ENCODE results near the gene BSG. TPM values are rescaled to one million over a fixed set of nuclear protein-coding genes. Genes with fewer than 3 reads are reported as not detected.
"Not testable (repeated sequence)": the region's sequence is repeated elsewhere in the genome, so short reads cannot be mapped to it uniquely, and the experiment has no call there.

BSG gene
- total RNA-seq, 1 experiment from 2014 or later, result 354 TPM

DNA sequence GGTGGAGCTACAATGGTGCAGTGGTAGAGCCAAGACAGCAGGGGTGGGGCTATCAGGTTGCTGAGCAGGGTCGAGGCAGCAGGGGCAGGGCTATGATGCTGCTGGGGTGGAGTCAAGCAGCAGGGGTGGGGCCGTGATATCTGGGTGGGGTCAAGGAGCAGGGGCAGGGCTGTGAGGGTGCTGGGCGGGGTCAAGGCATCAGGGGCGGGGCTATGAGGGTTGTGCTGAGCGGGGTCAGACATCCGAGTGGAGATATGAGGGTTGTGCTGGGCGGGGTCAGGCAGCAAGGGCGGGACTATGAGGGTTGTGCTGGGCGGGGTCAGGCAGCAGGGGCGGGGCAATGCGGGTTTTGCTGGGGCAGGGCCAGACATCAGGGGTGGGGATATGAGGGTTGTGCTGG is 32.0 kb downstream of the BSG start:
- CTCF ChIA-PET, result no interaction called here
- no TSS peak for BruUV-seq (replicated peaks)
- Mint-ChIP-seq H3K9me3 (ENCODE audit: low read depth, unreplicated experiment) (no peaks in the 10 kb centered on the region), H3K27me3 (ENCODE audit: unreplicated experiment) (peaks cover 15% of the 10 kb centered on the region), H3K36me3 (ENCODE audit: insufficient read depth, unreplicated experiment) (no peaks in the 10 kb centered on the region), H3K27ac (ENCODE audit: unreplicated experiment) (no peak overlapping the region), H3K4me1 (ENCODE audit: low read depth, unreplicated experiment) (no peaks in the 10 kb centered on the region), H3K4me3 (ENCODE audit: low read depth, unreplicated experiment) (no peak overlapping the region)
- DNase-seq, result no peak
- intact Hi-C loops (cut with micrococcal nuclease; ENCODE audit: unreplicated experiment), result no loop called here
- TF ChIP-seq, protein P1, sequence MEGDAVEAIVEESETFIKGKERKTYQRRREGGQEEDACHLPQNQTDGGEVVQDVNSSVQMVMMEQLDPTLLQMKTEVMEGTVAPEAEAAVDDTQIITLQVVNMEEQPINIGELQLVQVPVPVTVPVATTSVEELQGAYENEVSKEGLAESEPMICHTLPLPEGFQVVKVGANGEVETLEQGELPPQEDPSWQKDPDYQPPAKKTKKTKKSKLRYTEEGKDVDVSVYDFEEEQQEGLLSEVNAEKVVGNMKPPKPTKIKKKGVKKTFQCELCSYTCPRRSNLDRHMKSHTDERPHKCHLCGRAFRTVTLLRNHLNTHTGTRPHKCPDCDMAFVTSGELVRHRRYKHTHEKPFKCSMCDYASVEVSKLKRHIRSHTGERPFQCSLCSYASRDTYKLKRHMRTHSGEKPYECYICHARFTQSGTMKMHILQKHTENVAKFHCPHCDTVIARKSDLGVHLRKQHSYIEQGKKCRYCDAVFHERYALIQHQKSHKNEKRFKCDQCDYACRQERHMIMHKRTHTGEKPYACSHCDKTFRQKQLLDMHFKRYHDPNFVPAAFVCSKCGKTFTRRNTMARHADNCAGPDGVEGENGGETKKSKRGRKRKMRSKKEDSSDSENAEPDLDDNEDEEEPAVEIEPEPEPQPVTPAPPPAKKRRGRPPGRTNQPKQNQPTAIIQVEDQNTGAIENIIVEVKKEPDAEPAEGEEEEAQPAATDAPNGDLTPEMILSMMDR (IDR thresholded peaks at IDR 0.05; ENCODE audit: unreplicated experiment), result no peak

DNA sequence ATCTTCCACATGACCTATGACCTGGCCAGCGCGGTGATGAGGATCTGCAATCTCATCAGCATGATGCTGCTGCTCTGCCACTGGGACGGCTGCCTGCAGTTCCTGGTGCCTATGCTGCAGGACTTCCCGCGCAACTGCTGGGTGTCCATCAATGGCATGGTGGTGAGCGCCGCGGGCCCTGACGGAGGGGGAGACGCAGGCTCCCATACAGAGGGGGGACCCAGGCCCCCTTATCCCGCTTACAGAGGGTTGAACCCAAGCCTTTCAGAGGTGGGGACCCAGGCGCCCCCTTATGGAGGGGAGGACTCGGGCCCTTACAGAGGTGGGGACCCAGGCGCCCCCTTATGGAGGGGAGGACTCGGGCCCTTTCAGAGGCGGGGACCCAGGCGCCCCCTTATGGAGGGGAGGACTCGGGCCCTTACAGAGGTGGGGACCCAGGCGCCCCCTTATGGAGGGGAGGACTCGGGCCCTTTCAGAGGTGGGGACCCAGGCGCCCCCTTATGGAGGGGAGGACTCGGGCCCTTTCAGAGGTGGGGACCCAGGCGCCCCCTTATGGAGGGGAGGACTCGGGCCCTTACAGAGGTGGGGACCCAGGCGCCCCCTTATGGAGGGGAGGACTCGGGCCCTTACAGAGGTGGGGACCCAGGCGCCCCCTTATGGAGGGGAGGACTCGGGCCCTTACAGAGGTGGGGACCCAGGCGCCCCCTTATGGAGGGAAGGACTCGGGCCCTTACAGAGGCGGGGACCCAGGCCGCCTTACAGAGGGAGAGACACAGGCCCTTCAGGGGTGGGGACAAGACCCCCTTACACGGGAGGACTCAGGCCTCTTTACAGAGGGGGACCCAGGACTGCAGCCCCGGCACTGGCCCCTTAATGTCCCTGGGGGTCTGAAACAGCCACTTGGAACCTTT is 32.9 kb downstream of the BSG start:
- peaks cover 15% of the 10 kb centered on the region for H3K27me3 Mint-ChIP-seq (ENCODE audit: unreplicated experiment)
- H3K9me3 Mint-ChIP-seq (ENCODE audit: low read depth, unreplicated experiment); H3K4me1 Mint-ChIP-seq (ENCODE audit: low read depth, unreplicated experiment); H3K36me3 Mint-ChIP-seq (ENCODE audit: insufficient read depth, unreplicated experiment); H3K4me3 Mint-ChIP-seq (ENCODE audit: low read depth, unreplicated experiment); H3K27ac Mint-ChIP-seq (ENCODE audit: unreplicated experiment); intact Hi-C loops (cut with micrococcal nuclease; ENCODE audit: unreplicated experiment); CTCF ChIA-PET; DNase-seq; BruUV-seq (replicated peaks): not testable (repeated sequence)

DNA sequence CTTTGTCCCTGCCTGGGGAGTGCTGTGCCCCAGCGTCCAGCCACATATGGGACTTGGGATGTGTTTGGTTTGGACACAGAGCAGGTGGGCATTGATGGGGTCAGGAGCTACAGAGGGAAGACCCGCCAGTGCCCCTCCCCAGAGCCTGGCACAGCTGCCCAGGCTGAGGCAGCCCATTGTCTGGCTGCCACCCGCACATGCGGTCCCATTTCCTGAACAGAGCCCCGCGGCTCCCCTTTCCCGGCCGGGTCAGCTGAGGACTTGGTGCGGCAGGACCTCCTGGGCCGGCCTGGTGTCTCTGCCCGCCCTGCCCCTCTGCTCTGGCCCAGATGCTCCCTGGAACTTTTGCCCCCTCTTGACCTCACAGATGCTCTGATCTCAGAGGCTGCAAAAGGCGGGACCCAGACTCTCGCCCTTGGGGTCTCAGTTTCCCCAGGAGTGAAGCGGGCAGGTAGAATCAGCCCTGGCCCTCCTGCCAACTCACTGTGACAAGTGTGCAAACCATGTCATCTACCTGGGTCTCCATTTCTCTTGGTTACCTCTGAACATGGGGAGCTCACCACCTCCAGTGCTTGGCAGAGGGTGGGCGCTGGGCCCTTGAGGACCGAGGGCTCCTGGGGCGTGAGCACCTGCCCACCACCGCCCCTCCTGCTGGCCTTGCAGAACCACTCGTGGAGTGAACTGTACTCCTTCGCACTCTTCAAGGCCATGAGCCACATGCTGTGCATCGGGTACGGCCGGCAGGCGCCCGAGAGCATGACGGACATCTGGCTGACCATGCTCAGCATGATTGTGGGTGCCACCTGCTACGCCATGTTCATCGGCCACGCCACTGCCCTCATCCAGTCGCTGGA is 35.1 kb downstream of the BSG start:
- no peak for DNase-seq
- no TSS peak for BruUV-seq (replicated peaks)
- Mint-ChIP-seq H3K9me3 (ENCODE audit: low read depth, unreplicated experiment) (no peaks in the 10 kb centered on the region), H3K4me3 (ENCODE audit: low read depth, unreplicated experiment) (no peak overlapping the region), H3K36me3 (ENCODE audit: insufficient read depth, unreplicated experiment) (peaks cover under 1% of the 10 kb centered on the region), H3K4me1 (ENCODE audit: low read depth, unreplicated experiment) (no peaks in the 10 kb centered on the region), H3K27me3 (ENCODE audit: unreplicated experiment) (peaks cover 6% of the 10 kb centered on the region), H3K27ac (ENCODE audit: unreplicated experiment) (no peak overlapping the region)
- TF ChIP-seq, protein P1 (IDR thresholded peaks at IDR 0.05; ENCODE audit: unreplicated experiment), result no peak
- intact Hi-C loops (cut with micrococcal nuclease; ENCODE audit: unreplicated experiment), result no loop called here
- CTCF ChIA-PET, result no interaction called here

DNA sequence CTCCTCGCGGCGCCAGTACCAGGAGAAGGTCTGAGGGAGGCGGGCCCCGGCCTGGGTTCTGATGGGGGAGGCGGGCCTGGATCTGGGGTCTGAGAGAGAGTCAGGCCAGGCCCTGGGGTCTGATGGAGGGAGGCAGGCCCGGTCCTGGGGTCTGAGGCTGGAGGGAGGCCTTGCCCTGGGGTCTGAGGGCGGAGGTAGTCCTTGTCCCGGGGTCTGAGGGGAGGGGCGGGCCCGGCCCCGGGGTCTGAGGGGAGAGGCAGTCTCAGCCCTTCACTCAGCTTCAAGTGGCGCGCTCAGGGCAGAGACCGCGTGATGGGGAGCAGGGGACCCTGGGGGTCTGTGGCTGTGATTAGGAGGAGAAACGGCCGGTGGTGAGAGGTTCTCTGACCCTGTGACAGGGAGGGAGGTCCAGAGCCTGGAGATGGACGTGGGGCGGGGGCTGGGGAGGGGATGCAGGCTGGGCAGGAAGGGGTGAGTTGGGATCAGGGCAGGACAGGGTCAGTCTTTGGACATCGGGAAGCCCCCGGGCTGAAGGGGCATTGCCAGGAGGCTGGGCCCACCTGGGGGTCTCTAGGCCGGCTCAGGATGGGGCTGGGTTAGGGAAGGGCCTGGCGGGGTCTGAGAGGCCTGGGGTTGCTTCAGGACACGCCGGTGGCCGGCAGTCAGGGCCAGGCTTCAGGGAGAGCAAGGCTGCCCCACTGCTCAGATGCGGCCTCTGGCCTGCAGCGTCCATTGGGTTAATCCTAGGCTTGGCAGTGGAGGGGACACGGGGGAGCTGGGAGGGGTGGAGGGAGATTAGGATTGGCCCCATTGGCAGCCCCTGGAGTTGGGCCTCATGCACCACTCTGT is 36.0 kb downstream of the BSG start:
- Mint-ChIP-seq H3K4me3 (ENCODE audit: low read depth, unreplicated experiment) (no peak overlapping the region), H3K4me1 (ENCODE audit: low read depth, unreplicated experiment) (no peaks in the 10 kb centered on the region), H3K27ac (ENCODE audit: unreplicated experiment) (no peak overlapping the region), H3K27me3 (ENCODE audit: unreplicated experiment) (no peaks in the 10 kb centered on the region), H3K36me3 (ENCODE audit: insufficient read depth, unreplicated experiment) (peaks cover 7% of the 10 kb centered on the region), H3K9me3 (ENCODE audit: low read depth, unreplicated experiment) (no peaks in the 10 kb centered on the region)
- BruUV-seq (replicated peaks), result no TSS peak
- DNase-seq, result no peak
- CTCF ChIA-PET, result interaction anchor here (0.5 to 0.6 kb wide), 2 partner anchors 47 to 54 kb away, joined by 3 to 5 read pairs; no protein-coding TSS in a partner anchor
- TF ChIP-seq, protein P1 (IDR thresholded peaks at IDR 0.05; ENCODE audit: unreplicated experiment), result no peak
- intact Hi-C loops (cut with micrococcal nuclease; ENCODE audit: unreplicated experiment), result no loop called here

All from Calu3 (cell line).